Activated CD4-positive, alpha-beta memory T cell treated with anti-CD3 and anti-CD28 coated beads for 36 hours (primary cell): ENCODE measurements around the gene B4GAT1. TPM values are rescaled to one million over a fixed set of nuclear protein-coding genes. Genes with fewer than 3 reads are reported as not detected.

Experiments
- CTCF ChIA-PET: fragments of 350-600 bp; sonication (Branson Sonifier 250); formaldehyde crosslinking; loops from one replicate; lab custom pipeline; 2021; ENCODE audit warnings: antibody characterized with exemption, inconsistent platforms; lab: Charles Lee
- POLR2A ChIA-PET: fragments of 350-600 bp; sonication (Branson Sonifier 250); formaldehyde crosslinking; loops from one replicate; lab custom pipeline; 2021; ENCODE audit warnings: antibody characterized with exemption; lab: Charles Lee
- DNase-seq: peaks from one replicate; pipeline ENCODE4 v3.0.0-alpha.2; 2020
- H3K27ac Mint-ChIP-seq: one replicate; pipeline ENCODE4 v1.8.0; 2021; ENCODE audit warnings: mixed read lengths
- H3K27me3 Mint-ChIP-seq: one replicate; pipeline ENCODE4 v1.8.0; 2021; ENCODE audit warnings: mixed read lengths
- H3K36me3 Mint-ChIP-seq: one replicate; pipeline ENCODE4 v1.8.0; 2021; ENCODE audit warnings: mixed read lengths
- H3K4me1 Mint-ChIP-seq: one replicate; pipeline ENCODE4 v1.8.0; 2021; ENCODE audit warnings: low read depth, mixed read lengths
- H3K4me3 Mint-ChIP-seq: one replicate; pipeline ENCODE4 v1.8.0; 2021; ENCODE audit warnings: mild to moderate bottlenecking, mixed read lengths
- H3K9me3 Mint-ChIP-seq: one replicate; pipeline ENCODE4 v1.8.0; 2021; ENCODE audit warnings: mixed read lengths
- intact Hi-C: fragments of 100-400 bp; cut with micrococcal nuclease; formaldehyde crosslinking; loops from one replicate; pipeline ENCODE4 v1.15.1; 2023
- total RNA-seq, 2 experiments: library from RNA; stranded (reverse); gene quantifications; one replicate each; pipeline ENCODE4 v1.2.3, GENCODE V29; 2021

Gene B4GAT1
- total RNA-seq, 2 experiments from 2014 or later, result 8.2 to 8.3 TPM

DNA sequence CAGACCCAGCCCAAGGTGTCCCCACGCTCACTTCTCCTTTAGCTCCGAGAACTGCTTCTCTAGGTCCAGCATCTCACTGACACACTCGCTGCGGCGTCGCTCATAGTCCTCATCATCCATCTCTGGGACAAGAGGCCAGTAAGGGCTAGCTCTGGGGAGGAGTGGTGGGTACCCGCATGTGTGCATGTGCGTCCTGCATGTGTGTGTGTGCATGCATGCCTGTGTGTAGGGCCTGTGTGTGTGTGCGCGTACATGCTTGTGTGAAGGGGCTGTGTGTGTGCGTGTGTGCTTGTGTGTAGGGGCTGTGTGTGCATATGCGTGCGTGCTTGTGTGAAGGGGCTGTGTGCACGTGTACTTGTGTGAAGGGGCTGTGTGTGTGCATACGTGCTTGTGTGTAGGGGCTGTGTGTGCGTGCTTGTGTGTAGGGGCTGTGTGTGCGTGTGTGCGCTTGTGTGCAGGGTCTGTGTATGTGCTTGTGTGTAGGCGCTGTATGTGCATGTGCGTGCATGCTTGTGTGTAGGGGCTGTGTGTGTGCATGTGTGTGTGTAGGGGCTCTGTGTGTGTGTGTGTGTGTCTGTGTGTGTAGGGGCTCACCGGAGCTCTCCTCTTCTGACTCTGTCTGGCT lies 5.8 kb downstream of the B4GAT1 start:
- intact Hi-C loops, result no loop called here
- H3K27me3 Mint-ChIP-seq, result no peaks in the 10 kb centered on the region
- no peak overlapping the region for H3K27ac Mint-ChIP-seq
- ChIA-PET CTCF (no interaction called here), POLR2A (interaction anchor here (0.6 kb wide), 1 partner anchor 13 kb away, joined by 3 read pairs; no protein-coding TSS in a partner anchor)
- no peak for DNase-seq
- no peak overlapping the region for H3K4me3 Mint-ChIP-seq
- H3K36me3 Mint-ChIP-seq, result peaks cover 21% of the 10 kb centered on the region
- H3K4me1 Mint-ChIP-seq, result peaks cover 49% of the 10 kb centered on the region
- H3K9me3 Mint-ChIP-seq, result no peaks in the 10 kb centered on the region

DNA sequence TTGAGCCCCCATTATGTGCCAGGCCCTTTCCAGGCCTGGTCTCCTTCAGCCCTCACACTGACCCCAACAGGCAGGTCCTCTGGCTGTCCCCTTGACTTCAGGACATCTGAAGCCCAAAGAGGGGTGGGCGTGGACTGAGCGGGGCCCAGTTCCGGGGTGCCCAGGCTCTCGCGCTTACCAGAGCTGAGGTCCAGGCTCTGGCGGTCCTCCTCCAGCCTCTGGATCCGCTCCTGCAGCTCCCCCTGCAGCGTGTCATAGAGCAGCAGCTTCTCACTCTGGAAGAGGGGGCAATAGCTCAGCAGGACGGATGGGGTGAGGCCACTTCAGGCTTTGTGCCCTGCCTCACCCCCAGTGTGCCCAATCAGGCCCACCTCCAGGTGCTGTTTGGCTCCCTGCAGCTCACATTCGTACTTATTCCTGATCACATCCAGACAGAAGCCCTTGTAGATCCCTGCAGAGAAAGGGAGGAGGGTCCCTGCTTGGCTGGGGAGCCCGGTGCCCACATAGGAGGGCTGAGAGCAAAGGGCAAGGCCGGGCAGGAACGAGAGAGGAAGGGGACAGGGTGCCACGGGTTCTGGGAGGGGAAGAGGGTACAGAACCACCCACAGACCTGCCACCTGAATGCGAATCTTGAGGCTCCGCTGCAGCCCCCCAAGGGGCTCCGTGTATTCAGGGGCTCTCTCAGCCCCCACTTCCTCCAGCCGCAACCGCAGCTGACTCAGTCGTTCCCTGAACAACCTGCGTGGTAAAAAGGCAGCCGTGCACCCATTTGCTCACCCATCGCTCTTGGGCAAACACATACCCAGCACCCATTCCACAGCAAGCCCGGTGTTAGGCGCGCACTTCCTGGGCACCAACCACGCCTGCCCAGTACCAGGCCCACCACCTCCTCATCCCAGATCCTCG lies 6.6 kb downstream of the B4GAT1 start:
- intact Hi-C loops, result no loop called here
- POLR2A ChIA-PET, result no interaction called here

DNA sequence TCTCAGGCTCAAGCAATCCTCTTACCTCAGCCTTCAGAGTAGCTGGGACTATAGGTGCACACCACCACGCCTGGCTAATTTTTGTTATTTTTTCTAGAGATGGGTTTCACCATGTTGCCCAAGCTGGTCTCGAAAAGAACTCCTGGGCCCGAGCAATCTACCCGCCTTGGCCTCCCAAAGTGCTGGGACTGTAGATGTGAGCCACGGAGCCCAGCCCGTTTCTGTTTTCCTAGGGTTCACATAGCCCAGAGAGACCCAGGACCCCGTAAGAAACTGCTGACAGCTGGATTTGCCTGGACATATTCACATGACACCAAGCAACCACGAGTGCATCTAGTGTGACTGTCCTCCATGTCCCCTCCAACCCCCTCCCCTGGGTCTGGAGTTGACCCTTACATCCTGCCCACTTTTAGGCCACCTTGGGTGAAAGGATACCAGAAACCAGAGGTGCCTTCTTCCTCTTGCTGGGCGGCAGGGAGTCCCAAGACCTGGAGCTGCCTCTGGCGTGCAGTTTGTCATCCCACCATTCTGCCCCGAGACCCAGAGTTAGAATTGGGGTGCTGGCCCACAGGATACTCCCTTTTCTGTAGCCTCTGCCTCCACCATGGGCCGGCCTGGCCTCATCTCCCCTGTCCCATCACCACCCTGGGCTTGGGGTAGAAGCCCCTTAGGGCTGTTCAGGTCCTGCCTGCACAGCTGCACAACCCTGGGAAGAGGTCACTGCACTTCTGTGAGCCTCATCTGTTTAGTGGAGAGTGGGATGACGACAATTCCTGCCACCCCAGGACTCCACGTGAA lies 7.5 kb downstream of the B4GAT1 start:
- CTCF ChIA-PET, result interaction anchor here (1.3 kb wide), 1 partner anchor 28 kb away, joined by 4 read pairs; no protein-coding TSS in a partner anchor
- intact Hi-C loops, result no loop called here

More for the DNA sequence above, 6.6 kb downstream of the B4GAT1 start:
- Mint-ChIP-seq H3K27me3 (no peaks in the 10 kb centered on the region), H3K4me1 (peaks cover 49% of the 10 kb centered on the region), H3K9me3 (no peaks in the 10 kb centered on the region), H3K4me3 (no peak overlapping the region), H3K27ac (no peak overlapping the region), H3K36me3 (peaks cover 21% of the 10 kb centered on the region)
- CTCF ChIA-PET, result no interaction called here
- no peak for DNase-seq

DNA sequence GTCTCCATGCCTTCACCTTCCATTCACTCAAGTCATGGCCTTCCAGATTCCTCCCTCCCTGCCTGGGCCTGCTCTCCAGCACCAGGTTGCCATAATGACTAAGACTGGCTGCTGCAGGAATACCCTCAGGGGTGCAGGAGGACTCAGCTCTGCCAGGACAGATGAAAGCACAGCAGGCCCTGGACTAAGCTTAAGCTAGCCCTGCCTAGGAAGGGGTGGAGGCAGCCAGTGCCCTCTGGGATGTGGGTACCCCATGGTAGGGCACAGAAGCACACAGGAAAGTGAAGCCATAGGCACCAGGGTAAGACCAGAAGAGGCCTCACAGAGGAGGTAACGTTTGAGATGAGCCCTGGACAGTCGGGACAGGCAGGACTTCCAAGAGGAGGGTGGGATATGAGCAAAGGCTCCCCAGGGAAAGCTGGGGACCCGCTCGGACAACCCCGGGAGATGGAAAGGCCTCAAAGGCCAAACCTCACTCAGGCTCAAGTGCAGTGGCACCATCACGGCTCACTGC lies 8.2 kb downstream of the B4GAT1 start:
- no peaks in the 10 kb centered on the region for H3K9me3 Mint-ChIP-seq
- DNase-seq, result no peak
- no peaks in the 10 kb centered on the region for H3K27me3 Mint-ChIP-seq
- H3K4me1 Mint-ChIP-seq, result peaks cover 40% of the 10 kb centered on the region
- intact Hi-C loops, result no loop called here
- peaks cover 21% of the 10 kb centered on the region for H3K36me3 Mint-ChIP-seq
- CTCF ChIA-PET, result interaction anchor here (1.1 to 1.3 kb wide), 2 partner anchors 24 to 28 kb away, joined by 3 to 4 read pairs; no protein-coding TSS in a partner anchor
- POLR2A ChIA-PET, result no interaction called here
- H3K27ac Mint-ChIP-seq, result no peak overlapping the region
- H3K4me3 Mint-ChIP-seq, result no peak overlapping the region

More for the DNA sequence above, 7.5 kb downstream of the B4GAT1 start:
- Mint-ChIP-seq H3K4me1 (peaks cover 43% of the 10 kb centered on the region), H3K4me3 (no peak overlapping the region), H3K27ac (no peak overlapping the region), H3K9me3 (no peaks in the 10 kb centered on the region), H3K36me3 (peaks cover 21% of the 10 kb centered on the region), H3K27me3 (no peaks in the 10 kb centered on the region)
- no peak for DNase-seq
- POLR2A ChIA-PET, result no interaction called here

DNA sequence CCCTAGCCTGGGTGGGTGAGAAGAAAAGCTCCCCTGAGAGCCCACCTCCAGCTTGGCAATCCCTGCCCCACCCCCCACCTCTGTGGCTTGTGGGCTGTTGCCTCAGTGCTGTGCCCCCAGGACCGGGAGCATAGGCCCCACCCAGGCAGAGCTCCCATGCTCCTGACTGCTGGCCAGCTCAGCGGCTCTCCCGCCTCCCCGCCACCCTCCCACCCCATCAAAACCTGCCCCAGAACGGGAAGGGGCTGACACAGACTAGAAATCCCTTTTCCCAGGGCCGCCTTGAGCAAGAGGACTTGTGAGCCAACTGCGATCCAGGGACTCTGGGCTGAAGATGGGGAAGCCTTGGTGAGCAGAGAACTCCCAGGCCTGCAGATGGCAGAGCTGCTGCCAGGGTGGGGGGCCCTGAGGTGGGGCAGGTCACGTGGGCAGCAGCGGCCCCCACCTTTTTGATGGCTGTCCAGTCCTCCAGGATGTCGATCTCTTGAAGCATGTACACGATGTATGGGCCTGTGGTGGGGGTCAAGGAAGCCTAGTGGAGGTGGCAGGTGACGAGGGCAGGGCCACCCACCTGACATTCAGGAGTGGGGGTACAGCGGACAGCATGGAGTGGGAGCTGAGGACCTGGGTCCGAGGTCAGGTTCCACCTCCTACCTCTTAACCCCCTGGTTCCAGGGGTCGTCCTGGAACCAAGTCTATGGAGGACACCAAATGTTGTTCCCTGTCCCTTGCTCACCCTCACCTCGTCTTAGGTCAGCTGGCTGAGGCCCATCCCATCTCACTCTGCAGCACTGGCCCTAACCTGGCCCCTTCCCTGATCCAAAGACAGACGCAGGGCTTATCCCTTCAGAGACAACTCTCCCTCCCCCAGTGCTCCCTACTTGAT lies 8.9 kb downstream of the B4GAT1 start:
- no peak overlapping the region for H3K27ac Mint-ChIP-seq

DNA sequence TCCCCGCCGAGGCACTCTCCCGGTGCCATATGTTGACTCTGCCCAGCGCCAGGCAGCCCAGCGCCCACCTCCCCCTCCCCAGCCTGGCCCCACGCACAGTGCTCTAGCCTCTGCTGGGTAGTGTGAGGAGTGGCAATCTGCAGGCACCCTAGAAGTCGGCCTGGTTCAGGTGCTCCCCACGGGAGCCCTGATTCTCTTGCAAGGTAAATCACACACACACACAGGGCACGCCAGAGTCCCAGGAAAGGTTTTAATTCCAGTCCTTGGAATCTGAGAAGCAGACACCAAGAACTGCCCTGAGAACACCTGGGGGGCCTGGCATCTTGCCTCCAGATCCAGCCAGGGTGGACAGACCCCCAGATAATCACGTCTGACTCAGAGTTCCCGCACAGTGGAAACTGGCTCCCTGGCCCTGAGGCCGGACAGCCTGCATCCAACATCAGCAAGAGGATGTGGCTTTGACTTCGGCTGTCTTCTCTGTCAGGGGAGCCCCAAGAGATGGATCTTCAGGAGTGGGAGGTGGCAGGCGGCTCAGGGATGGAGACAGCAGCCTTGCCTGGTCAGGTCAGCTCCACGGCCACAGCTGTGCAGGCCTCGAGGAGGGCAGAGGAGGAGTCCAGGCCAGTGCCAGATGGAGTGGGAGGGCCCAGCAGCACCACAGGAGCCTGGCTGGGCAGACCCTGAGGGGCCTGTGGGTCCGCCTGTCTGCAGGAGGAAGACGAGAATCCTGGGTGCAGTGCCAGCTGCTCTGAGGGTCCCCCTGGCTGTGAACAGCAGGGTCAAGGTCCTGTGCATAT lies 10.1 kb downstream of the B4GAT1 start:
- Mint-ChIP-seq H3K27me3 (no peaks in the 10 kb centered on the region), H3K27ac (no peak overlapping the region), H3K4me1 (peaks cover 25% of the 10 kb centered on the region), H3K4me3 (peak overlapping the region; percentile 8), H3K36me3 (peaks cover 19% of the 10 kb centered on the region), H3K9me3 (no peaks in the 10 kb centered on the region)
- POLR2A ChIA-PET, result no interaction called here
- DNase-seq, result no peak
- CTCF ChIA-PET, result interaction anchor here (1.3 to 3.1 kb wide), 2 partner anchors 25 kb away, joined by 5 to 30 read pairs; no protein-coding TSS in a partner anchor
- intact Hi-C loops, result no loop called here

More for the DNA sequence above, 8.9 kb downstream of the B4GAT1 start:
- ChIA-PET CTCF (interaction anchor here (1.1 to 1.3 kb wide), 3 partner anchors 25 to 27 kb away, joined by 3 to 5 read pairs (median 4); no protein-coding TSS in a partner anchor), POLR2A (no interaction called here)
- H3K9me3 Mint-ChIP-seq, result no peaks in the 10 kb centered on the region
- H3K36me3 Mint-ChIP-seq, result peaks cover 21% of the 10 kb centered on the region
- H3K27me3 Mint-ChIP-seq, result no peaks in the 10 kb centered on the region
- H3K4me3 Mint-ChIP-seq, result no peak overlapping the region
- DNase-seq, result no peak
- H3K4me1 Mint-ChIP-seq, result peaks cover 34% of the 10 kb centered on the region
- intact Hi-C loops, result no loop called here

DNA sequence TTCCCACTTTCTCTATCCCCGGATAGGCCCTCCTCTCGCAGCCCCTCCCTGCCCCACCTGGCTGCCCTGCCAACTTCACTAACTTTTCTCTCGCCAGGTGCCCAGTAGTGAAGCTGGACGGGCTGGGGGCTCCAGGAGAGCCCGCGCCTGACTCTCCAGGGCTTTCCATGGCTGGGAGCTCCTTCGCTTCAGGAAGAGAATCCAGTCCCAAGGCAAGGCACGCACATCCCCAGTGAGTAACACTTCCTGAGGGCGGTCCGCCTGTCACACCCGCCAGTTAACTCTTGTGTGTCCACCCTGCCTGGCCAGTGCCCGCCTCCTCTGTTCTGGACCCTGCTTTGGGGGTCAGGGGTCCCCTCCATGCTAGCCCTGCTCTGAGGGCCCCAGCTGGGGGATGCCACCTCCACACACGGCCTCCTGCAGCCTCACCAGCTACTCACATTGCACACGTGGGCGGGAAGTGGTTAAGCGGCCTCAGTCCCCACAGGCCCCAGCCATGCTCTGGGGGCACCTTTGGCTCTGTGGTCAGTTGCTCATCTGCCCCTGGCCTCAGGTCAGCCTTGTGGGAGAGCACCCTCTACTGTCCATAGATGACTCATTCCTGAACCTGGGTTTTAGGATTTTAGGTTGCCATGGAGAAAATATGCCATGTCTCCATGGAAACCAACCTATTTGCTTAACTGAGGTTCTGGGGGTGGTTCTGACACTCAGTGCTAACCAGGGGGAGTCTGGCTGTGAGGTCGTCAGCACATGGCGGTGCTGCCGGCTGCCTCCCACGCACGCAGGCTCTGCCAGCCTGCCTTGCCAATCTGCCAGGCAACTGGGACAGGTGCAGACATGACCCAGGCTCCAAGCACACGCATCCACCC lies 11.0 kb downstream of the B4GAT1 start, which contains the start of gene RIN1:
Gene RIN1 (minus strand): TSS at position 201 of the 869 bp plus-strand sequence. CDS start 32 bp downstream, at position 169.
- peaks cover 15% of the 10 kb centered on the region for H3K36me3 Mint-ChIP-seq
- intact Hi-C loops, result no loop called here
- CTCF ChIA-PET, result interaction anchor here (0.7 to 3.1 kb wide), 4 partner anchors 8 to 54 kb away, joined by 3 to 30 read pairs (median 4); partner anchors contain the start of gene BRMS1

DNA sequence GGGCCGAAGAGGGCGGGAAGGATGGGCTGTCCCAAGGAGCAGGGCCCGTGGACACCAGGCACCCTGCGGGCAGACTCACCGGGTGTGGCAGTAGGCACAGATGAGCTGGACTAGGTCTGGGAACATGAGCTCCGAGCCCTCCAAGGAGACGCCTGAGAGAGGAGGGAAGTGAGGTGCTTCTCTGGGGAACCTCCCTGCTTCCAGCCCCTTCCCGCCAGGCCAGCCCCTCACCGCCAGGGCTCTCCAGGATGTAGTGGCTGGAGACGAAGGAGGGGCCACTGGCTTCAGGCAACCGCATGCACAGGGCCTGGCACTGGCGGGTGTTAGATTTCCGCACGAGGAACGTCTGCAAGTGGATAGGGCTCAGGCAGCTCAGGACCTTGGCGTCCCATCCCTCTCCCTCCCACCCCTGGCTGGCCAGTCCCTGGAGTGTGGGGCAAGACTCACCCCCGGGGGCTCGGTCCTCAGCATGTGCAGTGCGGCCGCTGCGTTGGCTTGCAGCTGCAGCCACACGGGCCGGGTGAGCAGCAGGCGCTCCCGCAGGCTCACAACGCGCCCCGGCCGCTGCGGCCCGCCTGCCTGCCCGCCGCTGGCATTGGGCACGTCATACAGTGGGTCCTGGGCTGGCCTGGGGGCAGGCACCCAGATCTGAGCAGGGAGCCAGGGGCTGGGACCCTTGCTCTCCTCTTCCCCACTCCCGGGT lies 11.7 kb downstream of the B4GAT1 start:
- no peak overlapping the region for H3K27ac Mint-ChIP-seq
- CTCF ChIA-PET, result interaction anchor here (0.7 to 3.1 kb wide), 8 partner anchors 9 to 113 kb away, joined by 3 to 30 read pairs (median 4); partner anchors contain the start of gene BRMS1
- no peak for DNase-seq

More for the DNA sequence above, 11.0 kb downstream of the B4GAT1 start, which contains the start of gene RIN1:
- Mint-ChIP-seq H3K9me3 (no peaks in the 10 kb centered on the region), H3K4me1 (peaks cover 22% of the 10 kb centered on the region), H3K27me3 (no peaks in the 10 kb centered on the region), H3K4me3 (peak within 1 kb of the TSS; percentile 61), H3K27ac (peak within 1 kb of the TSS; percentile 23)
- POLR2A ChIA-PET, result no interaction called here
- peak; percentile 84 for DNase-seq

More for the DNA sequence above, 11.7 kb downstream of the B4GAT1 start:
- intact Hi-C loops, result no loop called here
- H3K9me3 Mint-ChIP-seq, result no peaks in the 10 kb centered on the region
- peaks cover 11% of the 10 kb centered on the region for H3K36me3 Mint-ChIP-seq
- H3K27me3 Mint-ChIP-seq, result no peaks in the 10 kb centered on the region
- H3K4me1 Mint-ChIP-seq, result peaks cover 21% of the 10 kb centered on the region
- H3K4me3 Mint-ChIP-seq, result no peak overlapping the region
- POLR2A ChIA-PET, result no interaction called here
